Prostate gland (tissue), 2 donors: ENCODE measurements around the gene NHERF2.

Experiments used
- POLR2A ChIP-seq: fragments of 450-650 bp; IDR thresholded peaks from one replicate; pipeline ENCODE4 v1.6.1; 2016; ENCODE audit warnings: antibody characterized with exemption, mild to moderate bottlenecking
- TF ChIP-seq, protein P1 (sequence below), 4 experiments: fragments of 200-600 bp in 2 of 4; fragments of 450-650 bp in 2 of 4; sonication (generic) in 2 of 4; IDR thresholded peaks; 1 replicate in 3 of 4; 2 replicates in 1 of 4; pipeline ENCODE4 v1.5.1; 2016 to 2019; ENCODE audit warnings: antibody characterized with exemption in 4 of 4, mild to moderate bottlenecking in 2 of 4, moderate library complexity in 2 of 4

DNA sequence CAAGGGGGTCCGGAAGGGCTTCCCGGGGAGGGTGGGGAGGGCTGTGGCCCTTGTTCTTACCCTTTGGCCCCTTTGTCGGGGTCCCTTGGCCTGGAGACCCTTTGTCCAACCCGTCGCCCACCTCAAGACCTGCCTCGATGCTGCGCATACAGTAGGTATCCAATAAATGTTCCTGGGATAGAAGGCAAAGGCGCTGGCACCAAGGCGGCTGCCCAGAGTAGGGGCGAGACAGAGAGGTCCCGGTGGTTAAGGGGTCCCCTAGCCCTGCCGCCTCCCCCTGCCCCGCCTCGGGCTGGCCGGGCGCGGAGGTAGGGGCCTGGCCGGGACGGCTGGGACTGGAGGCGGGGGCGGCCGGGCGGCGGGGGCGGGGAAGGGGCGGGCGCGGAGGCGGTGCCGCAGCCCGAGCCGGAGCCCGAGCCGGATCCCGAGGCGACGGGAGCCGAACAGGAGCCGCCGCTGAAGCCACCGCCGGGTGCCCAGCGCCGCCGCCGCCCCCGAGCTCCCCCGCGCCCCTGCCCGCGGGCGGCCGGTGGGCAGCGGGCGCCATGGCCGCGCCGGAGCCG is at the start of gene NHERF2:
- TF ChIP-seq, protein P1, sequence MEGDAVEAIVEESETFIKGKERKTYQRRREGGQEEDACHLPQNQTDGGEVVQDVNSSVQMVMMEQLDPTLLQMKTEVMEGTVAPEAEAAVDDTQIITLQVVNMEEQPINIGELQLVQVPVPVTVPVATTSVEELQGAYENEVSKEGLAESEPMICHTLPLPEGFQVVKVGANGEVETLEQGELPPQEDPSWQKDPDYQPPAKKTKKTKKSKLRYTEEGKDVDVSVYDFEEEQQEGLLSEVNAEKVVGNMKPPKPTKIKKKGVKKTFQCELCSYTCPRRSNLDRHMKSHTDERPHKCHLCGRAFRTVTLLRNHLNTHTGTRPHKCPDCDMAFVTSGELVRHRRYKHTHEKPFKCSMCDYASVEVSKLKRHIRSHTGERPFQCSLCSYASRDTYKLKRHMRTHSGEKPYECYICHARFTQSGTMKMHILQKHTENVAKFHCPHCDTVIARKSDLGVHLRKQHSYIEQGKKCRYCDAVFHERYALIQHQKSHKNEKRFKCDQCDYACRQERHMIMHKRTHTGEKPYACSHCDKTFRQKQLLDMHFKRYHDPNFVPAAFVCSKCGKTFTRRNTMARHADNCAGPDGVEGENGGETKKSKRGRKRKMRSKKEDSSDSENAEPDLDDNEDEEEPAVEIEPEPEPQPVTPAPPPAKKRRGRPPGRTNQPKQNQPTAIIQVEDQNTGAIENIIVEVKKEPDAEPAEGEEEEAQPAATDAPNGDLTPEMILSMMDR (IDR thresholded peaks at IDR 0.05): no peak
- no peak for TF ChIP-seq POLR2A
